Measurements from ENCODE around the gene MACROD2. TPM values are rescaled to one million over a fixed set of nuclear protein-coding genes. Genes with fewer than 3 reads are reported as not detected.

Gene MACROD2
- total and polyA plus RNA-seq, 2 experiments from 2014 or later: 2.8 to 4.3 TPM

DNA sequence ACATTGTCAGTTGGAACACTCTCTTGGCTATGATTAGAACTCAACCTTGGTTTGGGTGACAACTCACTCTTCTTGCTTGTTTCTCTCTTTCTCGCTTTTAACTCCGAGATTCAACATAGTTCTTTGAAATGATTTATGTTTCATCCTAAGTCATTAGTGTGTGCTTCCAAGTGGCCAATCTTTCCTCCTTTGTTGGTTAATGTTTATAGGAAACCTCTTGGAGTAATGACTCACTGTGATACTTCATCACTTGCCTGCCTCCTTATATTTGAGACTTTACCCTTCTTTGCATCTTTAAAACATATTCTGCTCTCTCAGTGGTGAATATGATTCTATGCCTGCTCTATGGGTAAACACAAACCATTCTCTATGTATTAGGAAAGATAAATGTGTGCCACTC, 621.8 kb downstream of the MACROD2 start:
- no peak for ATAC-seq
- peaks cover 10% of the 10 kb centered on the region; the same call in 2 of the 3 replicates for H3K4me1 Mint-ChIP-seq

More for the DNA sequence above, 621.8 kb downstream of the MACROD2 start:
- no peak overlapping the region for H3K27ac ChIP-seq (ENCODE audit: low read depth)
- no peak for DNase-seq (ENCODE audit: low spot score)
- H3K79me2 ChIP-seq (replicated peaks; ENCODE audit: insufficient read depth): no peaks in the 10 kb centered on the region
- no peaks in the 10 kb centered on the region for H3K36me3 ChIP-seq (ENCODE audit: insufficient read depth)
- H3K27me3 ChIP-seq (ENCODE audit: insufficient read depth): no peaks in the 10 kb centered on the region
- no peak overlapping the region for H3K4me3 ChIP-seq
- H3K36me3 Mint-ChIP-seq (ENCODE audit: low read depth): no peaks in the 10 kb centered on the region
- peaks cover 6% of the 10 kb centered on the region; the same call in 1 of the 2 replicates for H3K9me2 ChIP-seq (ENCODE audit: insufficient read depth)
- no peaks in the 10 kb centered on the region for H4K20me1 ChIP-seq (replicated peaks; ENCODE audit: insufficient read depth)
- H2AFZ ChIP-seq: no peak overlapping the region
- H3F3A ChIP-seq (replicated peaks; ENCODE audit: low read depth): no peaks in the 10 kb centered on the region
- no peaks in the 10 kb centered on the region for H3K9me3 Mint-ChIP-seq
- no peak overlapping the region for H3K27ac Mint-ChIP-seq
- no peak overlapping the region for H3K4me3 Mint-ChIP-seq
- no peak for TF ChIP-seq ZNF114 (CRISPR knock-in tag; IDR thresholded peaks at IDR 0.05)
- TF ChIP-seq, protein P1, sequence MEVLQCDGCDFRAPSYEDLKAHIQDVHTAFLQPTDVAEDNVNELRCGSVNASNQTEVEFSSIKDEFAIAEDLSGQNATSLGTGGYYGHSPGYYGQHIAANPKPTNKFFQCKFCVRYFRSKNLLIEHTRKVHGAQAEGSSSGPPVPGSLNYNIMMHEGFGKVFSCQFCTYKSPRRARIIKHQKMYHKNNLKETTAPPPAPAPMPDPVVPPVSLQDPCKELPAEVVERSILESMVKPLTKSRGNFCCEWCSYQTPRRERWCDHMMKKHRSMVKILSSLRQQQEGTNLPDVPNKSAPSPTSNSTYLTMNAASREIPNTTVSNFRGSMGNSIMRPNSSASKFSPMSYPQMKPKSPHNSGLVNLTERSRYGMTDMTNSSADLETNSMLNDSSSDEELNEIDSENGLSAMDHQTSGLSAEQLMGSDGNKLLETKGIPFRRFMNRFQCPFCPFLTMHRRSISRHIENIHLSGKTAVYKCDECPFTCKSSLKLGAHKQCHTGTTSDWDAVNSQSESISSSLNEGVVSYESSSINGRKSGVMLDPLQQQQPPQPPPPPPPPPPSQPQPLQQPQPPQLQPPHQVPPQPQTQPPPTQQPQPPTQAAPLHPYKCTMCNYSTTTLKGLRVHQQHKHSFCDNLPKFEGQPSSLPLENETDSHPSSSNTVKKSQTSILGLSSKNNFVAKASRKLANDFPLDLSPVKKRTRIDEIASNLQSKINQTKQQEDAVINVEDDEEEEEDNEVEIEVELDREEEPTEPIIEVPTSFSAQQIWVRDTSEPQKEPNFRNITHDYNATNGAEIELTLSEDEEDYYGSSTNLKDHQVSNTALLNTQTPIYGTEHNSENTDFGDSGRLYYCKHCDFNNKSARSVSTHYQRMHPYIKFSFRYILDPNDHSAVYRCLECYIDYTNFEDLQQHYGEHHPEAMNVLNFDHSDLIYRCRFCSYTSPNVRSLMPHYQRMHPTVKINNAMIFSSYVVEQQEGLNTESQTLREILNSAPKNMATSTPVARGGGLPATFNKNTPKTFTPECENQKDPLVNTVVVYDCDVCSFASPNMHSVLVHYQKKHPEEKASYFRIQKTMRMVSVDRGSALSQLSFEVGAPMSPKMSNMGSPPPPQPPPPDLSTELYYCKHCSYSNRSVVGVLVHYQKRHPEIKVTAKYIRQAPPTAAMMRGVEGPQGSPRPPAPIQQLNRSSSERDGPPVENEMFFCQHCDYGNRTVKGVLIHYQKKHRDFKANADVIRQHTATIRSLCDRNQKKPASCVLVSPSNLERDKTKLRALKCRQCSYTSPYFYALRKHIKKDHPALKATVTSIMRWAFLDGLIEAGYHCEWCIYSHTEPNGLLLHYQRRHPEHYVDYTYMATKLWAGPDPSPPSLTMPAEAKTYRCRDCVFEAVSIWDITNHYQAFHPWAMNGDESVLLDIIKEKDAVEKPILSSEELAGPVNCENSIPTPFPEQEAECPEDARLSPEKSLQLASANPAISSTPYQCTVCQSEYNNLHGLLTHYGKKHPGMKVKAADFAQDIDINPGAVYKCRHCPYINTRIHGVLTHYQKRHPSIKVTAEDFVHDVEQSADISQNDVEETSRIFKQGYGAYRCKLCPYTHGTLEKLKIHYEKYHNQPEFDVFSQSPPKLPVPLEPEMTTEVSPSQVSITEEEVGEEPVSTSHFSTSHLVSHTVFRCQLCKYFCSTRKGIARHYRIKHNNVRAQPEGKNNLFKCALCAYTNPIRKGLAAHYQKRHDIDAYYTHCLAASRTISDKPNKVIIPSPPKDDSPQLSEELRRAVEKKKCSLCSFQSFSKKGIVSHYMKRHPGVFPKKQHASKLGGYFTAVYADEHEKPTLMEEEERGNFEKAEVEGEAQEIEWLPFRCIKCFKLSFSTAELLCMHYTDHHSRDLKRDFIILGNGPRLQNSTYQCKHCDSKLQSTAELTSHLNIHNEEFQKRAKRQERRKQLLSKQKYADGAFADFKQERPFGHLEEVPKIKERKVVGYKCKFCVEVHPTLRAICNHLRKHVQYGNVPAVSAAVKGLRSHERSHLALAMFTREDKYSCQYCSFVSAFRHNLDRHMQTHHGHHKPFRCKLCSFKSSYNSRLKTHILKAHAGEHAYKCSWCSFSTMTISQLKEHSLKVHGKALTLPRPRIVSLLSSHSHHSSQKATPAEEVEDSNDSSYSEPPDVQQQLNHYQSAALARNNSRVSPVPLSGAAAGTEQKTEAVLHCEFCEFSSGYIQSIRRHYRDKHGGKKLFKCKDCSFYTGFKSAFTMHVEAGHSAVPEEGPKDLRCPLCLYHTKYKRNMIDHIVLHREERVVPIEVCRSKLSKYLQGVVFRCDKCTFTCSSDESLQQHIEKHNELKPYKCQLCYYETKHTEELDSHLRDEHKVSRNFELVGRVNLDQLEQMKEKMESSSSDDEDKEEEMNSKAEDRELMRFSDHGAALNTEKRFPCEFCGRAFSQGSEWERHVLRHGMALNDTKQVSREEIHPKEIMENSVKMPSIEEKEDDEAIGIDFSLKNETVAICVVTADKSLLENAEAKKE (CRISPR knock-in tag; IDR thresholded peaks at IDR 0.05): no peak
- peaks cover 11% of the 10 kb centered on the region; the same call in 1 of the 2 replicates for H3K4me1 ChIP-seq (ENCODE audit: insufficient read depth)
- H3K27me3 Mint-ChIP-seq (ENCODE audit: insufficient read depth, low read depth, poor library complexity): peaks cover 3% of the 10 kb centered on the region
- H3K4me2 ChIP-seq: no peak overlapping the region

Measured in GM23338 (cell line).